Islet precursor cell (in vitro differentiated cells): ENCODE data around the gene NRP1.
"Not testable (repeated sequence)": the region's sequence is repeated elsewhere in the genome, so short reads cannot be mapped to it uniquely, and the experiment has no call there.

Experiments used
- DNase-seq: peaks from one replicate; pipeline ENCODE4 v3.0.0-alpha.2; 2018

NRP1 gene

GRCh38 chr10:33315891-33316290 lies 18.6 kb downstream of the NRP1 start:
- DNase-seq = no peak

- no peak for DNase-seq
Measured at GRCh38 chr10:33314811-33315561, 19.5 kb downstream of the NRP1 start.

- DNase-seq = no peak
Measured at GRCh38 chr10:33311640-33312039, 22.8 kb downstream of the NRP1 start.

- no peak for DNase-seq
Measured at GRCh38 chr10:33310853-33311252, 23.6 kb downstream of the NRP1 start.

GRCh38 chr10:33309406-33309805 lies 25.1 kb downstream of the NRP1 start:
- DNase-seq = no peak

GRCh38 chr10:33307835-33308234 lies 26.6 kb downstream of the NRP1 start:
- DNase-seq = no peak

GRCh38 chr10:33306701-33307519 lies 27.6 kb downstream of the NRP1 start:
- DNase-seq = no peak

GRCh38 chr10:33306126-33306525 lies 28.3 kb downstream of the NRP1 start:
- no peak for DNase-seq

GRCh38 chr10:33304423-33305225 lies 29.8 kb downstream of the NRP1 start:
- DNase-seq = no peak

GRCh38 chr10:33303988-33304387 lies 30.5 kb downstream of the NRP1 start:
- DNase-seq = no peak

- no peak for DNase-seq
Measured at GRCh38 chr10:33302208-33302829, 32.1 kb downstream of the NRP1 start.

- no peak for DNase-seq
Measured at GRCh38 chr10:33301097-33301789, 33.2 kb downstream of the NRP1 start.

GRCh38 chr10:33300544-33300943 lies 33.9 kb downstream of the NRP1 start:
- DNase-seq = not testable (repeated sequence)

GRCh38 chr10:33298893-33299292 lies 35.6 kb downstream of the NRP1 start:
- no peak for DNase-seq

- DNase-seq = no peak
Measured at GRCh38 chr10:33298110-33298509, 36.4 kb downstream of the NRP1 start.

GRCh38 chr10:33295851-33296250 lies 38.6 kb downstream of the NRP1 start:
- no peak for DNase-seq

GRCh38 chr10:33293531-33294170 lies 40.8 kb downstream of the NRP1 start:
- no peak for DNase-seq

- no peak for DNase-seq
Measured at GRCh38 chr10:33293076-33293475, 41.4 kb downstream of the NRP1 start.

- no peak for DNase-seq
Measured at GRCh38 chr10:33291053-33291592, 43.3 kb downstream of the NRP1 start.

GRCh38 chr10:33290321-33291052 lies 44.0 kb downstream of the NRP1 start:
- DNase-seq = no peak

- DNase-seq = no peak
Measured at GRCh38 chr10:33289776-33290175, 44.7 kb downstream of the NRP1 start.
